GM19099 (cell line): ENCODE data around the gene INPP5K.

Experiments
- POLR2A ChIP-seq: IDR thresholded peaks from 3 replicates; pipeline ENCODE4 v1.6.1; 2011; ENCODE audit warnings: low read depth; ENCODE audit not compliant: insufficient read length; ENCODE audit errors: extremely low read depth

The INPP5K gene

GRCh38 chr17:1554751-1555540 lies 38.5 kb upstream of the INPP5K start:
- TF ChIP-seq POLR2A: no peak

GRCh38 chr17:1553354-1554266 lies 37.2 kb upstream of the INPP5K start:
- TF ChIP-seq POLR2A: no peak

- no peak for TF ChIP-seq POLR2A
These were observed 36.5 kb upstream of the INPP5K start for GRCh38 chr17:1552932-1553331.

- TF ChIP-seq POLR2A: no peak
These were observed 35.3 kb upstream of the INPP5K start for GRCh38 chr17:1551741-1552140.

- TF ChIP-seq POLR2A: no peak
These were observed 31.6 kb upstream of the INPP5K start for GRCh38 chr17:1548032-1548431.

GRCh38 chr17:1546292-1546922 lies 30.0 kb upstream of the INPP5K start:
- no peak for TF ChIP-seq POLR2A

- TF ChIP-seq POLR2A: no peak
These were observed 29.2 kb upstream of the INPP5K start for GRCh38 chr17:1545618-1546017.

- no peak for TF ChIP-seq POLR2A
These were observed 25.9 kb upstream of the INPP5K start for GRCh38 chr17:1542316-1542715.

- no peak for TF ChIP-seq POLR2A
These were observed 25.0 kb upstream of the INPP5K start for GRCh38 chr17:1541367-1541904.

- TF ChIP-seq POLR2A: no peak
These were observed 23.4 kb upstream of the INPP5K start for GRCh38 chr17:1539811-1540210.

- no peak for TF ChIP-seq POLR2A
These were observed 19.3 kb upstream of the INPP5K start for GRCh38 chr17:1535737-1536136.

GRCh38 chr17:1533661-1534325 lies 17.4 kb upstream of the INPP5K start:
- TF ChIP-seq POLR2A: no peak

- no peak for TF ChIP-seq POLR2A
These were observed 16.6 kb upstream of the INPP5K start for GRCh38 chr17:1532836-1533602.

- no peak for TF ChIP-seq POLR2A
These were observed 13.5 kb upstream of the INPP5K start for GRCh38 chr17:1529863-1530262.
